Activated T-cell treated with anti-CD3 and anti-CD28 coated beads for 1 hour (primary cell): ENCODE results near the gene MIF.
"Not testable (repeated sequence)": the region's sequence is repeated elsewhere in the genome, so short reads cannot be mapped to it uniquely, and the experiment has no call there.

Source experiments
- DNase-seq: peaks from one replicate; pipeline ENCODE4 v3.0.0-alpha.2; 2020; ENCODE audit warnings: low read depth

MIF gene

DNA sequence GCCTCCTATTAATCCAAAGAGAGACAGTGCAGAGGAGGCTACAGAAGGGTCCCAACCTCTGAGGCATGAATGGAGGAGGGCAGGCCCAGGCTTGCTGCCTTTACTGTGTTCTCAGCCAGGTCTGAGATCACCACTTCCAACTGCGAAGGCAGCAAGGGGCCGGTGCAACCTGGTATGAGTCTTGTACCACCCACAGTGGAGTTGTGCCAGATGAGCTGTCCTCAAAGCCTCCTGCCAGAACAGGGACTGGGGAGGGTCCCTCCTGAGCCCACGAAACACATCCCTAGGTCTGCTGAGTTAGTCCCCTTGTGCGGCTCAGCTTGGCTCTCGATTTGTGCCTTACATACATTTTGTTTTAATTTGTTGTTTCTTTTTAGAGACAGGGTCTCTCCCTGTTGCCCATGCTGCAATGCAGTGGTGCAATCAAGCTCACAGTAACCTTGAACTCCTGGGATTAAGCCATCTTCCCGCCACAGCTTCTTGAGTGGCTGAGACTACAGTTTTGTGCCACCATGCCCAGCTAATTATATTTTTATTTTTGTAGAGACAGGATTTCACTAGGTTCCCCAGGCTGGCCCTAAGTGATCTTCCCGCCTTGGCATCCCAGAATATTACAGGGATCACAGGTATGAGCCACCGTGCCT lies 9.3 kb downstream of the MIF start:
- DNase-seq = no peak

DNA sequence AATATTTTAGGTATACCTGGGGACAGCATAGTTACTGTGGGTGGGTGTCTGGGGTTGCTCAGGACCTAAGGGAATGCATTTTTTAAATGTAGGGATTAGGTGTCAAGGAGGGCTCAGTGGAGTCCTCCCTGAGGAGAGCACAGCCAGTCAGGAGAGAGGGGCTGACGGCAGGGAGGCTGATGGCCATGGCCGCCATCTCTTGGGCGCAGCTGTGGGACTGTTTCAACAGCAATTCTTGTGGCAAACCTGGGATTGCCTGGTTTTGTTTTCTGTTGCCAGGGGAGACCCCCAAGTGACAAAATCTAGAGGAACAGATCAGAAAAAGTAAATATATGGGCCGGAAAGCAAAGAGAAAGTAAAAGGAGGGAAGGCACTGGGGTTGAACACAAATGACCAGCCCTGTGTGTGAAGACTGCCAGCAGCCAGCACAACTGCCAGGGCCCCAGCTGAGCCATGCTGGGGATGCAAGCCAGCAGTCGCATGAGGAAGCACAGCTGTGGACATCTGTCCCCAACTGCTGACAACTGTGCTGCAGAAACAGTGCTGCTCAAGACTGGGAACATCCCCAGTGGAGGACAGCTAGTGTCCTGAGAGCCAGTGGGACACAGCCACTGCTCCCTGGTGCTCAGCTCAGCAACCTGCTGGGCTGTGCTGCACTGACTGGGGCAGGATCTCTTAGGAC lies 10.5 kb downstream of the MIF start:
- no peak for DNase-seq

GRCh38 chr22:23906641-23907040 lies 12.5 kb downstream of the MIF start:
- DNase-seq = no peak

- not testable (repeated sequence) for DNase-seq
Measured at GRCh38 chr22:23907423-23907822, 13.2 kb downstream of the MIF start.

GRCh38 chr22:23908587-23909205 lies 14.5 kb downstream of the MIF start:
- DNase-seq = no peak

GRCh38 chr22:23909296-23909898 lies 15.2 kb downstream of the MIF start:
- DNase-seq = no peak

DNA sequence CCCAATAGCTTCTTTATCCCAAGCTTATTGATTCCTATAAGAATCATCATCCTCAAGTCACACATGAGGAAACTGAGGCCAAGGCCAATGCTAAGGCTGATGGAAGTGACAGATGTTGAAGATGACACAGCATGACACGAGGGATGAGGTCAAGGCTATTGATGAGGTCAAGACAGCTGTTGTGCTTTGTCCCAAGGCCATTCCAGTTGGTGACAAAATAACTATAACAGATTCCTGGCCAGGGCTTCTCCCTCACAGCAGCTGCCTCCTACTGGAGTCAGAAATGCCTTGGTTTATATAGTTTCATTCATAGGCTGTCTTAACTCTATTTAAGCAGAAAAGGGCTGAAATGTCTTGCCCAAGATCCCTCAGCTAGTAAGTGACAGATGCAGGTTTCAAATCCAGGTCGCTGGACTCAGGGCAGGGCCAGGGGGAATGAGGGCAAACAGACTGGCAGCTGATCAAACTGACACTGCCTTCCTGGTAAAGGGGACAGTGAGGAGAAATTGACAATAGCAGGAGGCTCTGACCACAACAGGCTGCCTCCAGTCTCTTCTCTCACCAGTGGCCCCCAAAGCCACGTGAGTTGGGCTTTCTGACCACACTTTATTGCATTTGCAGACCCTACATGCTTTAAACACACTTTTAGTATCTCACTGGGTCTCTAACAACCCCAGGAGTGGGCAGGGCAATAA lies 16.5 kb downstream of the MIF start:
- DNase-seq = no peak

DNA sequence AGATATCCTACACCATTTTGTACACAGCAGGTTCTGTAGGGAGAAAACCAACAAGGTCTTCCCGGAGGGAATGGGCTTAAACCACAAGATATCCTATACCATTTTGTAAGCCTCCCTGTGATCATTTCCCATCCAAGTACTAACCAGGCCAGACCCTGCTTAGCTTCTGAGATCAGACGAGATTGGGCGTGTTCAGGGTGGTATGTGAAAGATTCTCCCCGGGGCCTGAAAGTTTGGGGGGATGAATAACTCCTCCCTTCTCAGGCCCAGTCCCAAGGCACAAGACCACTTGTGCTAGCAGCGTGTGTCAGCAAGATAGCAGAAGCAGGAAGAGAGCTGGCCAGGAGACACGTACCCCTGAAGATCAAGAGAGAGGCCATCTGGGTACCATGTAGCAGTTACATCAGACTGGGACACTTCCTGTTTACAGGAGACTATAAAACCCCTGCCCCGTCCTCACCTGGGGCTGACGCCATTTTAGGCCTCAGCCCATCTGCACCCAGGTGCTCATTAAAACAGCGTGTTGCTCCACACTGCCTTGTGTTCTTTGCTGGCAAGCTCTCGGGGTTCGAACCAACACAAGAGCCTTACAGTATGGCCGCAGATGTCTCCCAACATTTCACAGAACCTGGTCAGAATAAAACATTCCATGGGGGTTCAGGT lies 17.3 kb downstream of the MIF start:
- no peak for DNase-seq

DNA sequence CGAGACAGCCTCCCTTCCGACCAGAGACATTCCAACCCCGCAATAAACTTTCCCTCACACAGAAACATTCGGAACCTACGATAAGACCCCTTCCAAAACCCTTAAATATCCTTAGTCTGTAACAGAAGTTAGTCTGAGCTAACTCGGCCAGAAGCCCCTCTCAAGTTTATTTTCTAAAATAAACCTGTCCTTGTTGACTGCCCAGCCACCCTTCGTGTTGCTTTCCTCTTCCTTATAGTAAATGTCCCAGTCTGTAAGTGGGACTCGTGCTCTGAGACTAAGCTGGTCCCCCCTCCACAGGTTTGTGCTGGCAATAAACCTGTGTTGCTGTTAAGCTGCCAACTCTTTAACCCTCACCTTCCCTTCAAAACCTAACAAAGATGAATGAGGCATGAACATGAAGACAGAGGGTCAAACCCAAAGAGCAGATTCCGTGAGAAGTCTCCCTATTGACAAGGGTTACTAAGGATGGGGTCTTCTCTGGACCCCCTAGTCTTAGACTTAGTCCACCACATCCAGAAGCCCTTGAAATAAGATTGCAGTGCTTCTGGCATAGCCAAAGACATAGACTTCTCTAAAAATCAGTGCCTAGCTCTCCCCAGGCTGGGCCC lies 18.2 kb downstream of the MIF start:
- no peak for DNase-seq

- DNase-seq = no peak
Measured at GRCh38 chr22:23913306-23913660, 19.1 kb downstream of the MIF start.

DNA sequence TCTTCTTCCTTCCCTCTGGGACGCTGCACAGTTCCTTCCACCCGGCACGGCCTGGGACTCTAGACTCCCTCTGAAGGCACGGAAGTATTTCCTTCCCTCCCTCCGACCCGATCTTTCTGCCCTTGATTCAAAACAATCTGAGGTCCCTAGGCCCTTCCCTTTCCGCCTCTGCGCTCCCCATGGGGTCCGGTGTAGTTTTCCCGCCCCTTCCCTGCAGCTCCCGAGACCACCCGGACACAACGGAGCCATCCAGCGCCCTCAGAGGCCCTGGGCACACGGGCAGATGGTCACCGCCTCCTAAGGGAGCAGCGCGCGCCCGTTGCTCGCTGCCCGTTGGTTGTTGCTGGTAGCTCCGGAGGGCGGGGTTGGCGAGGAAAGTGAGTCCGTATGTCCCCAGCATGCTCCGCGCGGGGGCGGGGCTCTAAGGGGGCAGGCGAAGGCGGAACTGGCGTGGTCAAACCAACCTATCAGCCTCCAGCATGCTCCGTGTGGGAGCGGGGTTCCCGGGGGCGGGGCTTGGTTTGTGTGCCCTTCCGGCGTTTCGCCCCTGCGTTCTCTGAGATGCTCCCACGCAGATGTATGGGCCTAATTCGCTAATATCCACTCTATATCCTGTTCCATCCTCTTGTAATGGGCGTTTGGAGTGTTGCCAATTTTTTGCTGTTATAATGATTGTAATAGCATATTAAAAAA lies 19.6 kb downstream of the MIF start:
- peak; percentile 99 for DNase-seq

- no peak for DNase-seq
Measured at GRCh38 chr22:23915290-23915689, 21.1 kb downstream of the MIF start.

DNA sequence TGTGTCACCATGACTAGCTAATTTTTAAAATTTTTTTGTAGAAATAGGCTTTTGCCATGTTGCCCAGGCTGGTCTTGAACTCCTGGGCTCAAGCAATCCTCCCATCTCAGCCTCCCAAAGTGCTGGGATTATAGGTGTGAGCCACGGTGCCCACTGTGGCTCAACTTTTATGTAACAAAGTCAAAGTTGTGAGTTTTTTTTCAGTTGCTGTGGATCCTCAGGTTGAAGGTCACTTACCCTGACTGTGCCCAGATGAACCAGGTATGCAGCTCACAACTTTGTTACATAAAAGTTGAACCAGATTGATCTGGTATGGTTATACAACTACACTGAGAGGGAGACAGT lies 26.1 kb downstream of the MIF start:
- DNase-seq = not testable (repeated sequence)

DNA sequence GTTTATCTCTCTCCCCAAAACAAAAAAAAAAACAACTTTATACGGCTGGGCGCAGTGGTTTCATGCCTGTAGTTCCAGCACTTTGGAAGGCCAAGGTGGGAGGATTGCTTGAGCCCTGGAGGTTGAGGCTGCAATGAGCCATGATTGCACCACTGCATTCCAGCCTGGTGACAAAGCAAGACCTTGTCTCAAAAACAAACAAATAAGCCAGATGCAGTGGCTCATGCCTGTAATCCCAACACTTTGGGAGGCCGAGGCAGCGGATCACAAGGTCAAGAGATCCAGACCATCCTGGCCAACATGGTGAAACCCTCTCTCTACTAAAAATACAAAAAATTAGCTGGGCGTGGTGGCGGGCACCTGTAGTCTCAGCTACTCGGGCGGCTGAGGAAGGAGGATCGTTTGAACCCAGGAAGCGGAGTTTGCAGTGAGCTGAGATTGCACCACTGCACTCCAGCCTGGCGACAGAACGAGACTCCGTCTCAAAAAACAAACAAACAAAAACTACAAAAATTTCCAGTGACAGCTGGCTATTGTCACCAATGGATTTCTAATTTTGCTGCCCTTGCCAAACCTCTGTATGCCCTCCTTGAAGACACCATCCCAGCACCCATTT lies 27.5 kb downstream of the MIF start:
- not testable (repeated sequence) for DNase-seq

GRCh38 chr22:23922921-23923320 lies 28.7 kb downstream of the MIF start:
- DNase-seq = no peak

- DNase-seq = no peak
Measured at GRCh38 chr22:23925020-23925606, 30.9 kb downstream of the MIF start.

GRCh38 chr22:23926561-23926960 lies 32.4 kb downstream of the MIF start:
- DNase-seq = no peak

DNA sequence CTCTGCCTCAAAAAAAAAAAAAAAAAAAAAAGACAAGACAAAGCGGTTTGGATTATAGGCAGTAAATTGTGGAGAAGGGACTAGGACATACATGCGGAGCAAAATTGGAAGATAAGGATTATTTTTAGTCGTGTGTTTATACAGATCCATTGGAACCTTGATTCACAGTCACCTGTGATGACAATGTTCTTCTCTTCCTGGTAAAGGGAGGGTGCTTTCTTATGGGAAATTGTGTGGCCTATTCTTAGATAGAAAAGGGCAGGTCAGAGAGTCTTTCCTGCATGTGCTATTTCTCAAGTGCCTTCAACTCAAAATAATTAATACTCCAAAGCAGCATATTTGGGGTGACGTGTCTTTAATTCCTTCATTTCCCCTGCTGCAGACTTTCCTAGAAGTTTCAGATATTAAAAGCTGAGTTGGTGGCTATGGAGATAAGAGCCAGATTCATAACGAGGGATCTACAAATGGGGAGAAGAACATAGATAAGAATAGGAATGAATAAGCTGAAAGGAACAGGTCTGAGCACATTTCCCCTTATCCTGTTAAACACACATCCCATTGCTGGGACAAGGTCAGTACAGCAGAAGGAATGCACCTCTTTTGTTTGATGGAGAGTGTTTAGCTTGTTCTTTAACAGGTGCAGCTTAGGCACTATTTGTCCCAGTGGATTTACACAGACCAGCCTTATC lies 44.3 kb downstream of the MIF start:
- no peak for DNase-seq

DNA sequence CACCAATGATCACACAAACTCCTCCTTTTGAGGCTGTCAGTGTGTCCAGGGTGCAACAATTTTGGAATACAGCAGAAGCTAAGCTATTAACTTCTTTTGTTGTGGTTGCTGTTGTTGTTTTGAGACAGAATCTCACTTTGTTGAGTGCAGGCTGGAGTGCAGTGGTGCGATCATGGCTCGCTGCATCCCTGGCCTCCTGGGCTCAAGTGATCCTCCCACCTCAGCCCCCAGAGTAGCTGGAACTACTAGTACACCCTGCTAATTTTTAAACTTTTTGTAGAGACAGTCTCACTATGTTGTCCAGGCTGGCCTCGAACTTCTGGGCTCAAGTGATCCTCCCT lies 44.8 kb downstream of the MIF start:
- no peak for DNase-seq

- DNase-seq = not testable (repeated sequence)
Measured at GRCh38 chr22:23940166-23940565, 46.0 kb downstream of the MIF start.
